Natural killer cell (primary cell): Measurements from ENCODE around the gene SP2. TPM values are rescaled to one million over a fixed set of nuclear protein-coding genes. Genes with fewer than 3 reads are reported as not detected.

Source experiments
- ATAC-seq, 3 donors: fragments of 150-1000 bp in 2 of 3; fragments of 200-7000 bp in 1 of 3; cut with Tn5 transposase; 1 replicate in 1 of 3; 2 replicates in 2 of 3; pipeline ENCODE4 v1.10.0; 2021; ENCODE audit warnings: mild to moderate bottlenecking in 2 of 3, moderate library complexity in 2 of 3
- DNase-seq, 2 donors: peaks; one replicate each; pipeline versions ENCODE4 v3.0.0 to v3.0.0-alpha.2; 2013 to 2021; ENCODE audit warnings: mixed read lengths in 1 of 2
- H3K27ac ChIP-seq: one replicate; pipeline ENCODE4 v1.5.1; 2013; ENCODE audit warnings: mild to moderate bottlenecking, low read length
- H3K27me3 ChIP-seq: one replicate; pipeline ENCODE4 v1.6.1; 2013; ENCODE audit warnings: low read length; ENCODE audit not compliant: control insufficient read depth, insufficient read depth
- H3K36me3 ChIP-seq: one replicate; pipeline ENCODE4 v1.6.1; 2013; ENCODE audit warnings: low read length; ENCODE audit not compliant: control insufficient read depth, insufficient read depth
- H3K4me1 ChIP-seq: one replicate; pipeline ENCODE4 v1.6.1; 2013; ENCODE audit warnings: low read length; ENCODE audit not compliant: control insufficient read depth, insufficient read depth
- H3K4me3 ChIP-seq: one replicate; pipeline ENCODE4 v1.5.1; 2013; ENCODE audit warnings: low read length
- H3K9me3 ChIP-seq: one replicate; pipeline ENCODE4 v1.6.1; 2013; ENCODE audit warnings: low read length; ENCODE audit not compliant: control insufficient read depth, insufficient read depth
- H3K27ac Mint-ChIP-seq, 2 donors: one replicate each; pipeline ENCODE4 v1.8.0; 2022; ENCODE audit warnings: mild to moderate bottlenecking in 2 of 2, mixed read lengths in 2 of 2, moderate library complexity in 1 of 2
- H3K27me3 Mint-ChIP-seq, 2 donors: one replicate each; pipeline ENCODE4 v1.8.0; 2022; ENCODE audit warnings: low read depth in 2 of 2, mixed read lengths in 2 of 2
- H3K36me3 Mint-ChIP-seq: one replicate; pipeline ENCODE4 v1.8.0; 2022; ENCODE audit warnings: mixed read lengths
- H3K4me1 Mint-ChIP-seq, 2 donors: one replicate each; pipeline ENCODE4 v1.8.0; 2022; ENCODE audit warnings: mixed read lengths in 2 of 2
- H3K4me3 Mint-ChIP-seq: one replicate; pipeline ENCODE4 v1.8.0; 2022; ENCODE audit warnings: mild to moderate bottlenecking, moderate library complexity, mixed read lengths
- H3K9me3 Mint-ChIP-seq, 2 donors: one replicate each; pipeline ENCODE4 v1.8.0; 2022; ENCODE audit warnings: mixed read lengths in 2 of 2
- WGBS: methylation state at CpG from one replicate; pipeline ENCODE4 v1.1.7; 2013; ENCODE audit warnings: missing lambda C conversion rate; ENCODE audit not compliant: insufficient coverage; 5-methylcytosine and 5-hydroxymethylcytosine counted together
- intact Hi-C: fragments of 100-400 bp; cut with micrococcal nuclease; formaldehyde crosslinking; loops from one replicate; pipeline ENCODE4 v1.14.2; 2022
- total RNA-seq, 4 donors: library from RNA; stranded (reverse); fragments of 120-200 nt in 1 of 4; gene quantifications; one replicate each; pipeline versions ENCODE4 v1.2.3 to v1.2.4, GENCODE V29; 2013 to 2022
- TF ChIP-seq, protein P1 (sequence below): fragments of 200-600 bp; IDR thresholded peaks from one replicate; pipeline ENCODE4 v1.8.0; 2022; ENCODE audit warnings: antibody characterized with exemption

Gene SP2
- total RNA-seq, 3 donors from 2014 or later (not counting 1 experiment from before 2014, with no cell fraction given): 29.4 to 44.1 (median 33.1) TPM

DNA sequence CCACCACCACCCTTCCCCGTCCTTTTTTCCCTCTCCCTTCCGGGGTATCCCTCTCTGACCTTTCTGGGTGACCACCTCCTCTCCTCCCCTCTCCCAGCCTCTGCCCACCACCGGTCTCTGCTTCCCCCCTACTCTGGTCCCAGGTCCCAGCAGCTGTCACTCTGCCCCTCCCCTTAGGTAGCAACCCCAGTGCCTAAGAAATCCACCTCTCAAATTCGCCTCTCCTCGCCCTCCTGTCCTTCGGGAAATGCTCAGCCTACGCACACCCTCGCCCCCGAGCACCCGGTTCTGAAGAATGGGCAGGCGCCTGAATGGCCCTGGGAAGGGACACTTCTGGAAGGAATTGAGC lies 44.3 kb upstream of the SP2 start:
- H3K4me1 Mint-ChIP-seq: peaks cover 14 to 25% of the 10 kb centered on the region in 2 donors
- ATAC-seq: no peak
- no peaks in the 10 kb centered on the region for H3K36me3 Mint-ChIP-seq
- H3K27me3 ChIP-seq: peaks cover 53% of the 10 kb centered on the region
- H3K9me3 ChIP-seq: no peaks in the 10 kb centered on the region
- no peaks in the 10 kb centered on the region for H3K9me3 Mint-ChIP-seq
- intact Hi-C loops: no loop called here
- peaks cover 21% of the 10 kb centered on the region for H3K4me1 ChIP-seq
- peak overlapping the region; percentile 45 for H3K4me3 Mint-ChIP-seq
- no peak overlapping the region for H3K27ac Mint-ChIP-seq
- peak in 1 of 2 donors; percentile 10 for DNase-seq
- H3K4me3 ChIP-seq: no peak overlapping the region
- H3K27ac ChIP-seq: no peak overlapping the region
- TF ChIP-seq, protein P1, sequence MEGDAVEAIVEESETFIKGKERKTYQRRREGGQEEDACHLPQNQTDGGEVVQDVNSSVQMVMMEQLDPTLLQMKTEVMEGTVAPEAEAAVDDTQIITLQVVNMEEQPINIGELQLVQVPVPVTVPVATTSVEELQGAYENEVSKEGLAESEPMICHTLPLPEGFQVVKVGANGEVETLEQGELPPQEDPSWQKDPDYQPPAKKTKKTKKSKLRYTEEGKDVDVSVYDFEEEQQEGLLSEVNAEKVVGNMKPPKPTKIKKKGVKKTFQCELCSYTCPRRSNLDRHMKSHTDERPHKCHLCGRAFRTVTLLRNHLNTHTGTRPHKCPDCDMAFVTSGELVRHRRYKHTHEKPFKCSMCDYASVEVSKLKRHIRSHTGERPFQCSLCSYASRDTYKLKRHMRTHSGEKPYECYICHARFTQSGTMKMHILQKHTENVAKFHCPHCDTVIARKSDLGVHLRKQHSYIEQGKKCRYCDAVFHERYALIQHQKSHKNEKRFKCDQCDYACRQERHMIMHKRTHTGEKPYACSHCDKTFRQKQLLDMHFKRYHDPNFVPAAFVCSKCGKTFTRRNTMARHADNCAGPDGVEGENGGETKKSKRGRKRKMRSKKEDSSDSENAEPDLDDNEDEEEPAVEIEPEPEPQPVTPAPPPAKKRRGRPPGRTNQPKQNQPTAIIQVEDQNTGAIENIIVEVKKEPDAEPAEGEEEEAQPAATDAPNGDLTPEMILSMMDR: no peak
- 20% methylated on average over 11 of the region's 11 CpGs for WGBS
- H3K27me3 Mint-ChIP-seq: peaks cover 65 to 80% of the 10 kb centered on the region in 2 donors
- H3K36me3 ChIP-seq: no peaks in the 10 kb centered on the region

DNA sequence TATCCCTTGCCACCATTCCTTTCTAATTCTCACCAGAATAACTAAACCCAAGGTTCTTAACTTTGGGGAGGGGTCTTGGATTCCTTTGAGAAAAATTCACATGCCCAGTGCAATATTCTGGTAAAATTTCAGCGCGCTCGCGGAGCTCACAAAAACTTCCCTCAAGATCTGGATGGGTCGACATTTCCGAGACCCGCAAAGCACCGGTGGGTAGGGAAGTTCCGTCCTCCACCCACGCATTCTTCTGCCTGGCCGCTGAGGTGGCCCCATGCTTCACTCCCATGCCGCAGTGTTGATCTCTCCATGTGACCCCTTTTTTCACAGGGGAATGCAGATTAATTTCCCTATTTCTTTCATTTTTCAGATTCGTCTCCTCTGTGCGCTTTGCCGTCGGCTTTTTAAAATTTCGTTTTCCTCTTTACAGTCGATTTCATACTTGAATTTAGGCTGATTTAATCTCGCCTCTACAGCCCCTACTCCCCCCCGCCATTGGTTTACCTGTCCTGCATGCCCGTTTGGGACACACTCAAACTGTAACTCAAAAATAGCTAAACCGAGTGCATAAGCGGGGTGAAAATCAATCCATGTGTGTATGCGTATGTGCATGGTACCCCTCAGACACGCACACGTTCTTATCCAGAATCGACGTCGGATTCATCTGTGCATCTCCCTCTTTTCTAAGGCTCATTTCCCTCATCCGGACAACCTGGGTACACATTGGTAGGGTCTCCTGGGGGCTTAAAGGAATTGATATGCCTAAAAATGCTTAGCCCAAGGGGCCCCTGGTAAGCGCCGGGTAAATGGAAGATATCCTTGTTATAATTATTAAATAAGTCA lies 43.7 kb upstream of the SP2 start:
- H3K36me3 Mint-ChIP-seq: no peaks in the 10 kb centered on the region
- no peaks in the 10 kb centered on the region for H3K9me3 Mint-ChIP-seq
- H3K36me3 ChIP-seq: no peaks in the 10 kb centered on the region
- peaks cover 21% of the 10 kb centered on the region for H3K4me1 ChIP-seq
- peaks cover 52% of the 10 kb centered on the region for H3K27me3 ChIP-seq
- TF ChIP-seq, protein P1: no peak
- H3K4me1 Mint-ChIP-seq: peaks cover 14 to 19% of the 10 kb centered on the region in 2 donors
- no peak overlapping the region for H3K27ac Mint-ChIP-seq
- H3K27ac ChIP-seq: no peak overlapping the region
- intact Hi-C loops: no loop called here
- peaks cover 69 to 76% of the 10 kb centered on the region in 2 donors for H3K27me3 Mint-ChIP-seq
- DNase-seq (peak in 1 of 2 donors; percentile 38), ATAC-seq (no peak)
- WGBS: 30% methylated on average over 31 of the region's 32 CpGs
- peak overlapping the region; percentile 54 for H3K4me3 Mint-ChIP-seq
- H3K4me3 ChIP-seq: no peak overlapping the region
- no peaks in the 10 kb centered on the region for H3K9me3 ChIP-seq

DNA sequence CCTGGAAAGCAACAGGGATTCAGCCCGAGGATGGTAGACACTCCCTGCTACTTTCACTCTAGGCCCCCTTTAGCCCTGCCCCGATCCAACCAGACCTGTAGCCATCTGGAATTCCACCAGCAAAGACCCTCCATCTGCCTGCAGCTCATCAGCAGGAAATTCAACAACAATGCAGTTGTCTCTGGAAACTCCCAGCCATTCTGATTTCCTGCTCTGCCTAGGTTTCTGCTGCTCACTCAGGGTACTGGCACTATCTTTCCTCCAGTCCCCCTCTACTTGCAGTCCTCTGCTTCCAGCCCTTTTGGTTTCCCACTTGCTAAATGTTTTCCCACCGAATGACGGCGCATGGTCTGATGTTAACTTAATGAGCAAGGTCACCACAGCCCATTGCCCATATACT lies 42.4 kb upstream of the SP2 start:
- Mint-ChIP-seq H3K27me3 (peaks cover 75 to 78% of the 10 kb centered on the region in 2 donors), H3K36me3 (no peaks in the 10 kb centered on the region), H3K4me3 (no peak overlapping the region), H3K4me1 (peaks cover 14 to 19% of the 10 kb centered on the region in 2 donors), H3K9me3 (no peaks in the 10 kb centered on the region), H3K27ac (no peak overlapping the region)
- ATAC-seq (no peak), DNase-seq (no peak)
- TF ChIP-seq, protein P1: no peak
- Histone ChIP-seq H3K27me3 (peaks cover 46% of the 10 kb centered on the region), H3K9me3 (no peaks in the 10 kb centered on the region), H3K4me3 (no peak overlapping the region), H3K4me1 (peaks cover 21% of the 10 kb centered on the region), H3K27ac (no peak overlapping the region), H3K36me3 (no peaks in the 10 kb centered on the region)
- intact Hi-C loops: no loop called here
- WGBS: 68% methylated on average over 5 of the region's 5 CpGs
